T-helper 2 cell treated with Interferon-gamma antibody and Interleukin-4, amounts not matched to agents 5 μg/mL and 100 μg/mL, for 36 hours (primary cell): ENCODE measurements around the gene CFAP46.
A peak's percentile ranks its signal among the peaks of the same experiment; 100 is the strongest.

Experiments used
- DNase-seq: peaks from one replicate; pipeline ENCODE4 v3.0.0; 2021; ENCODE audit warnings: low spot score
- H3K27ac Mint-ChIP-seq: one replicate; pipeline ENCODE4 v1.8.0; 2021; ENCODE audit warnings: mild to moderate bottlenecking, mixed read lengths
- H3K27me3 Mint-ChIP-seq: one replicate; pipeline ENCODE4 v1.8.0; 2021; ENCODE audit warnings: low read depth, mixed read lengths
- H3K36me3 Mint-ChIP-seq: one replicate; pipeline ENCODE4 v1.8.0; 2021; ENCODE audit warnings: low read depth, mixed read lengths
- H3K4me1 Mint-ChIP-seq: one replicate; pipeline ENCODE4 v1.8.0; 2021; ENCODE audit warnings: low read depth, mixed read lengths
- H3K4me3 Mint-ChIP-seq: one replicate; pipeline ENCODE4 v1.8.0; 2022; ENCODE audit warnings: mild to moderate bottlenecking, moderate library complexity, mixed read lengths
- H3K9me3 Mint-ChIP-seq: one replicate; pipeline ENCODE4 v1.8.0; 2021; ENCODE audit warnings: mixed read lengths

CFAP46 gene

GRCh38 chr10:132942101-132943057 is at the start of gene CFAP46:
CFAP46 (minus strand) TSS chr10:132942570; CDS start chr10:132942484, 86 bp downstream.
- Mint-ChIP-seq H3K4me3 (peak within 1 kb of the TSS; percentile 61), H3K27ac (no peak within 1 kb of the TSS), H3K4me1 (no peaks in the 10 kb centered on the region), H3K36me3 (no peaks in the 10 kb centered on the region), H3K27me3 (peaks cover 27% of the 10 kb centered on the region), H3K9me3 (no peaks in the 10 kb centered on the region)
- DNase-seq, result no peak

- Mint-ChIP-seq H3K27ac (no peak overlapping the region), H3K36me3 (no peaks in the 10 kb centered on the region), H3K27me3 (no peaks in the 10 kb centered on the region), H3K4me1 (no peaks in the 10 kb centered on the region), H3K9me3 (no peaks in the 10 kb centered on the region), H3K4me3 (no peak overlapping the region)
- DNase-seq, result no peak
Measured at GRCh38 chr10:132991706-132992432, 49.5 kb upstream of the CFAP46 start.

- Mint-ChIP-seq H3K4me1 (no peaks in the 10 kb centered on the region), H3K4me3 (no peak overlapping the region), H3K36me3 (no peaks in the 10 kb centered on the region), H3K27ac (no peak overlapping the region), H3K9me3 (no peaks in the 10 kb centered on the region), H3K27me3 (no peaks in the 10 kb centered on the region)
- no peak for DNase-seq
Measured at GRCh38 chr10:132990684-132991545, 48.5 kb upstream of the CFAP46 start.

- Mint-ChIP-seq H3K27me3 (no peaks in the 10 kb centered on the region), H3K9me3 (no peaks in the 10 kb centered on the region), H3K4me1 (no peaks in the 10 kb centered on the region), H3K4me3 (no peak overlapping the region), H3K27ac (no peak overlapping the region), H3K36me3 (no peaks in the 10 kb centered on the region)
- DNase-seq, result no peak
Measured at GRCh38 chr10:132989476-132990415, 47.4 kb upstream of the CFAP46 start.

- H3K36me3 Mint-ChIP-seq, result no peaks in the 10 kb centered on the region
- H3K4me3 Mint-ChIP-seq, result no peak overlapping the region
- no peaks in the 10 kb centered on the region for H3K27me3 Mint-ChIP-seq
- no peaks in the 10 kb centered on the region for H3K9me3 Mint-ChIP-seq
- DNase-seq, result no peak
- H3K27ac Mint-ChIP-seq, result no peak overlapping the region
- H3K4me1 Mint-ChIP-seq, result no peaks in the 10 kb centered on the region
Measured at GRCh38 chr10:132988988-132989387, 46.6 kb upstream of the CFAP46 start.

GRCh38 chr10:132987671-132988571 is 45.6 kb upstream of the CFAP46 start:
- no peak for DNase-seq
- H3K9me3 Mint-ChIP-seq, result no peaks in the 10 kb centered on the region

GRCh38 chr10:132986978-132987377 is 44.6 kb upstream of the CFAP46 start:
- H3K27me3 Mint-ChIP-seq, result no peaks in the 10 kb centered on the region
- H3K4me3 Mint-ChIP-seq, result no peak overlapping the region
- H3K27ac Mint-ChIP-seq, result no peak overlapping the region
- H3K9me3 Mint-ChIP-seq, result no peaks in the 10 kb centered on the region
- H3K4me1 Mint-ChIP-seq, result no peaks in the 10 kb centered on the region
- H3K36me3 Mint-ChIP-seq, result no peaks in the 10 kb centered on the region
- DNase-seq, result no peak

More at GRCh38 chr10:132987671-132988571, 45.6 kb upstream of the CFAP46 start:
- no peak overlapping the region for H3K27ac Mint-ChIP-seq
- no peak overlapping the region for H3K4me3 Mint-ChIP-seq
- H3K36me3 Mint-ChIP-seq, result no peaks in the 10 kb centered on the region
- no peaks in the 10 kb centered on the region for H3K27me3 Mint-ChIP-seq
- no peaks in the 10 kb centered on the region for H3K4me1 Mint-ChIP-seq

- DNase-seq, result no peak
- no peak overlapping the region for H3K27ac Mint-ChIP-seq
- H3K36me3 Mint-ChIP-seq, result no peaks in the 10 kb centered on the region
- no peaks in the 10 kb centered on the region for H3K4me1 Mint-ChIP-seq
- H3K27me3 Mint-ChIP-seq, result no peaks in the 10 kb centered on the region
- H3K9me3 Mint-ChIP-seq, result no peaks in the 10 kb centered on the region
- H3K4me3 Mint-ChIP-seq, result no peak overlapping the region
Measured at GRCh38 chr10:132986576-132986975, 44.2 kb upstream of the CFAP46 start.

GRCh38 chr10:132986076-132986475 is 43.7 kb upstream of the CFAP46 start:
- no peaks in the 10 kb centered on the region for H3K9me3 Mint-ChIP-seq
- H3K27me3 Mint-ChIP-seq, result no peaks in the 10 kb centered on the region
- no peak overlapping the region for H3K27ac Mint-ChIP-seq
- no peaks in the 10 kb centered on the region for H3K4me1 Mint-ChIP-seq
- DNase-seq, result no peak
- no peak overlapping the region for H3K4me3 Mint-ChIP-seq
- no peaks in the 10 kb centered on the region for H3K36me3 Mint-ChIP-seq

GRCh38 chr10:132985546-132985900 is 43.2 kb upstream of the CFAP46 start:
- Mint-ChIP-seq H3K27ac (no peak overlapping the region), H3K27me3 (no peaks in the 10 kb centered on the region), H3K4me1 (no peaks in the 10 kb centered on the region), H3K9me3 (no peaks in the 10 kb centered on the region), H3K4me3 (no peak overlapping the region), H3K36me3 (no peaks in the 10 kb centered on the region)
- no peak for DNase-seq

- Mint-ChIP-seq H3K4me3 (no peak overlapping the region), H3K4me1 (no peaks in the 10 kb centered on the region), H3K9me3 (no peaks in the 10 kb centered on the region), H3K36me3 (no peaks in the 10 kb centered on the region), H3K27ac (no peak overlapping the region), H3K27me3 (no peaks in the 10 kb centered on the region)
- DNase-seq, result no peak
Measured at GRCh38 chr10:132984801-132985545, 42.6 kb upstream of the CFAP46 start.

- no peak for DNase-seq
- H3K36me3 Mint-ChIP-seq, result no peaks in the 10 kb centered on the region
- no peak overlapping the region for H3K27ac Mint-ChIP-seq
- no peaks in the 10 kb centered on the region for H3K9me3 Mint-ChIP-seq
- no peaks in the 10 kb centered on the region for H3K27me3 Mint-ChIP-seq
- H3K4me1 Mint-ChIP-seq, result no peaks in the 10 kb centered on the region
- no peak overlapping the region for H3K4me3 Mint-ChIP-seq
Measured at GRCh38 chr10:132984008-132984295, 41.6 kb upstream of the CFAP46 start.
